CD4-positive, alpha-beta T cell treated with Interleukin-17A for 4 hours (primary cell): ENCODE results near the gene ITGA2.

Experiments
- DNase-seq: peaks from one replicate; pipeline ENCODE4 v3.0.0-alpha.2; 2020; ENCODE audit warnings: mixed read lengths

ITGA2 gene

GRCh38 chr5:52989781-52990527 is 802 bp downstream of the ITGA2 start:
- peak; percentile 56 for DNase-seq

GRCh38 chr5:52990528-52990925 is 1.4 kb downstream of the ITGA2 start:
- no peak for DNase-seq

- no peak for DNase-seq
Measured at GRCh38 chr5:52993367-52993766, 4.2 kb downstream of the ITGA2 start.

GRCh38 chr5:52994266-52994665 is 5.1 kb downstream of the ITGA2 start:
- DNase-seq = no peak

- DNase-seq = no peak
Measured at GRCh38 chr5:52995095-52995494, 5.9 kb downstream of the ITGA2 start.

- DNase-seq = no peak
Measured at GRCh38 chr5:52995914-52996313, 6.8 kb downstream of the ITGA2 start.

- no peak for DNase-seq
Measured at GRCh38 chr5:52996979-52997378, 7.8 kb downstream of the ITGA2 start.

GRCh38 chr5:52997424-52997823 is 8.3 kb downstream of the ITGA2 start:
- no peak for DNase-seq

- DNase-seq = no peak
Measured at GRCh38 chr5:52998552-52999313, 9.6 kb downstream of the ITGA2 start.

GRCh38 chr5:52999344-52999949 is 10.3 kb downstream of the ITGA2 start:
- no peak for DNase-seq

- no peak for DNase-seq
Measured at GRCh38 chr5:53001541-53001940, 12.4 kb downstream of the ITGA2 start.

GRCh38 chr5:53002491-53002890 is 13.3 kb downstream of the ITGA2 start:
- DNase-seq = no peak

- DNase-seq = no peak
Measured at GRCh38 chr5:53003144-53003543, 14.0 kb downstream of the ITGA2 start.

GRCh38 chr5:53006911-53007890 is 18.0 kb downstream of the ITGA2 start:
- no peak for DNase-seq

GRCh38 chr5:53008751-53009150 is 19.6 kb downstream of the ITGA2 start:
- peak; percentile 13 for DNase-seq

GRCh38 chr5:53009816-53010215 is 20.7 kb downstream of the ITGA2 start:
- no peak for DNase-seq

- DNase-seq = no peak
Measured at GRCh38 chr5:53010814-53011213, 21.7 kb downstream of the ITGA2 start.

GRCh38 chr5:53011233-53011632 is 22.1 kb downstream of the ITGA2 start:
- DNase-seq = no peak

GRCh38 chr5:53013857-53014256 is 24.7 kb downstream of the ITGA2 start:
- DNase-seq = no peak

GRCh38 chr5:53017383-53017782 is 28.2 kb downstream of the ITGA2 start:
- DNase-seq = no peak

- DNase-seq = no peak
Measured at GRCh38 chr5:53017794-53018391, 28.7 kb downstream of the ITGA2 start.

GRCh38 chr5:53019320-53019719 is 30.2 kb downstream of the ITGA2 start:
- DNase-seq = no peak
